Activated CD4-positive, alpha-beta T cell treated with anti-CD3 and anti-CD28 coated beads, Interleukin-2, amount 10 ng/mL, durations not matched to agents 7 days and 5 days (primary cell): ENCODE data around the gene CSTF3. TPM values are rescaled to one million over a fixed set of nuclear protein-coding genes. Genes with fewer than 3 reads are reported as not detected.

ENCODE experiments used
- CTCF ChIA-PET: fragments of 350-600 bp; sonication (Branson Sonifier 250); formaldehyde crosslinking; loops from one replicate; lab custom pipeline; 2021; ENCODE audit warnings: antibody characterized with exemption; lab: Charles Lee
- POLR2A ChIA-PET: fragments of 350-600 bp; sonication (Branson Sonifier 250); formaldehyde crosslinking; loops from one replicate; lab custom pipeline; 2021; ENCODE audit warnings: antibody characterized with exemption; lab: Charles Lee
- DNase-seq: peaks from one replicate; pipeline ENCODE4 v3.0.0-alpha.2; 2020
- H3K27ac Mint-ChIP-seq: one replicate; pipeline ENCODE4 v1.8.0; 2021; ENCODE audit warnings: mild to moderate bottlenecking, moderate library complexity, mixed read lengths
- H3K27me3 Mint-ChIP-seq: one replicate; pipeline ENCODE4 v1.8.0; 2021; ENCODE audit warnings: mixed read lengths
- H3K36me3 Mint-ChIP-seq: one replicate; pipeline ENCODE4 v1.8.0; 2021; ENCODE audit warnings: low read depth, mixed read lengths
- H3K4me1 Mint-ChIP-seq: one replicate; pipeline ENCODE4 v1.8.0; 2021; ENCODE audit warnings: mixed read lengths
- H3K4me3 Mint-ChIP-seq: one replicate; pipeline ENCODE4 v1.8.0; 2021; ENCODE audit warnings: mild to moderate bottlenecking, moderate library complexity, mixed read lengths
- H3K9me3 Mint-ChIP-seq: one replicate; pipeline ENCODE4 v1.8.0; 2021; ENCODE audit warnings: mixed read lengths
- total RNA-seq, 2 experiments: library from RNA; stranded (reverse); gene quantifications; one replicate each; pipeline ENCODE4 v1.2.3, GENCODE V29; 2021

CSTF3 gene
- total RNA-seq, 2 experiments from 2014 or later, result 25.3 to 29.2 TPM

DNA sequence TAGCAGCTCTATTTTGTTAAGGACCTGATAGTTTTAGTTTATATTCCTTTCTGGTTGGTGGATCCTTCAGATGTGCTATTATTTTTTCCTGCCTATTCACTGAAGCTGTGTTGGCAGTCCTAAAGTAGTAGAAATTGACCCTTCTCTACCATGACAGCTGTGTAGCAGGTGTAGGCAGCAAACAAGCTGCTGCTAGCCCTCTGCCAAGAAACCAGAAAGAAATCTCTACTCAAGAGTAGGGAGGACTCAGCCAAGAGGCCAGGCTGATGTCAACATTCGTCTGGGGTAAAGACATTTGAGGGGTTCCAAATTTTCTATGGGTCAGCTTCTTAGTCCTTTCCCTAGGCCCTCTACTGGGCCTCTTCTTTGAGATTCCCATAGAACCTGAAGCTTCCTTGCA is 51.2 kb downstream of the CSTF3 start:
- H3K27ac Mint-ChIP-seq, result no peak overlapping the region
- H3K27me3 Mint-ChIP-seq, result no peaks in the 10 kb centered on the region
- DNase-seq, result no peak
- H3K36me3 Mint-ChIP-seq, result peaks cover 8% of the 10 kb centered on the region
- no peaks in the 10 kb centered on the region for H3K9me3 Mint-ChIP-seq
- ChIA-PET CTCF (interaction anchor here (1.0 kb wide), 1 partner anchor 32 kb away, joined by 3 read pairs; no protein-coding TSS in a partner anchor), POLR2A (no interaction called here)
- no peaks in the 10 kb centered on the region for H3K4me1 Mint-ChIP-seq
- H3K4me3 Mint-ChIP-seq, result no peak overlapping the region

- H3K4me3 Mint-ChIP-seq, result no peak overlapping the region
- ChIA-PET POLR2A (no interaction called here), CTCF (interaction anchor here (1.4 kb wide), 1 partner anchor 17 kb away, joined by 6 read pairs; no protein-coding TSS in a partner anchor)
These were observed 51.9 kb downstream of the CSTF3 start for GRCh38 chr11:33109294-33109895.

DNA sequence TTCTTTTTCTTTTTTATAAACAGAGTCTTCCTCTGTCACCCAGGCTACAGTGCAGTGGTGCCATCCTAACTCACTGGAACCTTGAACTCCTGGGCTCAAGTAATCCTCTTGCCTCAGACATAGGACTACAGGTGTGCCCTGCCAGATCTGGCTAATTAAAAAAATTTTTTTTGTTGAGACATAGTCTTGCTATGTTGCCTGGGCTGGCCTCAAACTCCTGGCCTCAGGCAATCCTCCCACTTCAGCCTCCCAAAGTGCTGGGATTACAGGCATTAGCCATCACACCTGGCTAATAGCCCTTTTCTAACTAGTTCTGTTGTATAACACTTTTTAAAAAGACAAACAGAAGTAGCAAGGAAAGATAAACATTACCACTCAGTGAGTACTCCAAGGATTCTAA is 57.4 kb downstream of the CSTF3 start:
- CTCF ChIA-PET, result interaction anchor here (2.0 kb wide), 1 partner anchor 16 kb away, joined by 6 read pairs; no protein-coding TSS in a partner anchor
- Mint-ChIP-seq H3K27ac (no peak overlapping the region), H3K27me3 (no peaks in the 10 kb centered on the region), H3K36me3 (peaks cover 33% of the 10 kb centered on the region), H3K9me3 (no peaks in the 10 kb centered on the region), H3K4me1 (no peaks in the 10 kb centered on the region), H3K4me3 (no peak overlapping the region)
- POLR2A ChIA-PET, result no interaction called here
- DNase-seq, result no peak

More at GRCh38 chr11:33109294-33109895, 51.9 kb downstream of the CSTF3 start:
- no peaks in the 10 kb centered on the region for H3K4me1 Mint-ChIP-seq
- peaks cover 11% of the 10 kb centered on the region for H3K36me3 Mint-ChIP-seq
- H3K27me3 Mint-ChIP-seq, result no peaks in the 10 kb centered on the region
- DNase-seq, result no peak
- no peaks in the 10 kb centered on the region for H3K9me3 Mint-ChIP-seq
- H3K27ac Mint-ChIP-seq, result no peak overlapping the region

GRCh38 chr11:33094157-33094556 is 67.1 kb downstream of the CSTF3 start:
- ChIA-PET POLR2A (no interaction called here), CTCF (no interaction called here)
- no peak for DNase-seq
- Mint-ChIP-seq H3K27me3 (no peaks in the 10 kb centered on the region), H3K9me3 (no peaks in the 10 kb centered on the region), H3K4me3 (no peak overlapping the region), H3K27ac (no peak overlapping the region), H3K36me3 (peaks cover 39% of the 10 kb centered on the region), H3K4me1 (no peaks in the 10 kb centered on the region)

- CTCF ChIA-PET, result interaction anchor here (0.6 kb wide), 1 partner anchor 177 kb away, joined by 5 read pairs; no protein-coding TSS in a partner anchor
These were observed 71.5 kb downstream of the CSTF3 start for GRCh38 chr11:33089776-33090175.

GRCh38 chr11:33086017-33086416 is 75.3 kb downstream of the CSTF3 start:
- Mint-ChIP-seq H3K9me3 (no peaks in the 10 kb centered on the region), H3K4me1 (no peaks in the 10 kb centered on the region), H3K36me3 (peaks cover 40% of the 10 kb centered on the region), H3K27me3 (no peaks in the 10 kb centered on the region), H3K4me3 (no peak overlapping the region), H3K27ac (no peak overlapping the region)
- POLR2A ChIA-PET, result no interaction called here
- CTCF ChIA-PET, result no interaction called here
- DNase-seq, result no peak

More at GRCh38 chr11:33089776-33090175, 71.5 kb downstream of the CSTF3 start:
- POLR2A ChIA-PET, result no interaction called here
- H3K9me3 Mint-ChIP-seq, result no peaks in the 10 kb centered on the region
- peaks cover 34% of the 10 kb centered on the region for H3K36me3 Mint-ChIP-seq
- no peak overlapping the region for H3K27ac Mint-ChIP-seq
- no peaks in the 10 kb centered on the region for H3K27me3 Mint-ChIP-seq
- no peaks in the 10 kb centered on the region for H3K4me1 Mint-ChIP-seq
- H3K4me3 Mint-ChIP-seq, result no peak overlapping the region
- no peak for DNase-seq

- ChIA-PET POLR2A (no interaction called here), CTCF (interaction anchor here (1.1 kb wide), 1 partner anchor 18 kb away, joined by 3 read pairs; no protein-coding TSS in a partner anchor)
- no peak overlapping the region for H3K4me3 Mint-ChIP-seq
- no peak overlapping the region for H3K27ac Mint-ChIP-seq
- peaks cover 30% of the 10 kb centered on the region for H3K36me3 Mint-ChIP-seq
- H3K27me3 Mint-ChIP-seq, result no peaks in the 10 kb centered on the region
- H3K4me1 Mint-ChIP-seq, result no peaks in the 10 kb centered on the region
- H3K9me3 Mint-ChIP-seq, result no peaks in the 10 kb centered on the region
- no peak for DNase-seq
These were observed 77.4 kb downstream of the CSTF3 start for GRCh38 chr11:33083918-33084317.

DNA sequence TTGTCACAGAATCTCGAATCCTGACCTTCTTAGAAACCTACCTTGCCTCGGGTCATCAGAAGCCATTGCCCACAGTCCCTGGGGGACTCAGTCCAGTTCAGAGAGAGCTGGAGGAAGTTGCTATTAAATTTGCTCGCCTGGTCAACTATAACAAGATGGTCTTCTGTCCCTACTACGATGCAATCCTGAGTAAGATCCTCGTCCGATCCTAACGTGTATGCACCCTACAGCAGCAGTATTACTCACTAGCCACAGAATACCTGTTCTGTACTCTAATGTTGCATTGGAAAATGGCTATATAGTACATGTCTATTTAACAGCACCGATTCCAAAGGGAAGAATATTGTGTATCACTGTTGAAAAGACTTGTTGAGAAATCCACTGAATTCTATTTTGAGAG is 88.8 kb downstream of the CSTF3 start:
- Mint-ChIP-seq H3K27ac (no peak overlapping the region), H3K4me1 (no peaks in the 10 kb centered on the region), H3K4me3 (no peak overlapping the region), H3K27me3 (no peaks in the 10 kb centered on the region), H3K9me3 (no peaks in the 10 kb centered on the region), H3K36me3 (peaks cover 43% of the 10 kb centered on the region)
- ChIA-PET POLR2A (no interaction called here), CTCF (interaction anchor here (1.3 kb wide), 1 partner anchor 9 kb away, joined by 3 read pairs; no protein-coding TSS in a partner anchor)
- DNase-seq, result no peak

DNA sequence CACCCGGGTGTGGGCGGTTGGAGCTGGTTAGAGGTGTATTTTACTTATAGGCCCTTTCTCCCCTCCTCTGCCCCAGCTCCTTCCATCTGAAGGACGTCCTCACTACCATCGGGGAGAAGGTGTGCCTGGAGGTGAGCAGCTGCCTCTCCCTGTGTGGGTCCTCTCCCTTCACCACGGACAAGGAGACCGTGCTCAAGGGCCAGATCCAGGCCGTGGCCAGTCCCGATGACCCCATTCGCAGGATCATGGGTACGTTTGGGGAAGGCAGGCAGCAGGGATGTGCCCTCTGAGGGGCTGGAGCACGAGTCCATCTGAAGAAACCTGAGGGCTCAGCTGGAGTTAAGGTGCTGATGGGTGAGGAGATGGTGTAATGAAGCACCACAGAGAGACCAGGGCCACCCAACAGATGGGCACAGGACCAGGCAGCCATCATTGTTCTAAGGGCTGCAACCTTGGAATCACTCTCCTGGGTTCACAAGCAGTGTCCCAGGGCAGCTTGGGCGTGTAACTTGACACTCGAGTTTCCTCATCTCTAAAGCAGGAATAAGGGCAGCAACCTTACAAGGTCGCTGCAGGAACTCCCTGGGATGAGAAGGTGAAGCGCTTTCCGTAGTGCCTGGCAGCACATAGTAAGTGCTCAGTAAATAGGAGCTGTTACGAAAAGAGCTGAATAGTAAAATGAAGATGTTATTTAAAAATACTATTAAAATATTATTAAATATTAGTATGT is 92.5 kb downstream of the CSTF3 start:
- POLR2A ChIA-PET, result no interaction called here
- no peak for DNase-seq
- Mint-ChIP-seq H3K27me3 (no peaks in the 10 kb centered on the region), H3K4me1 (peaks cover 17% of the 10 kb centered on the region), H3K36me3 (peaks cover 26% of the 10 kb centered on the region), H3K27ac (no peak overlapping the region), H3K9me3 (no peaks in the 10 kb centered on the region), H3K4me3 (no peak overlapping the region)
- CTCF ChIA-PET, result interaction anchor here (1.3 to 1.5 kb wide), 2 partner anchors 8 to 14 kb away, joined by 3 read pairs; no protein-coding TSS in a partner anchor

DNA sequence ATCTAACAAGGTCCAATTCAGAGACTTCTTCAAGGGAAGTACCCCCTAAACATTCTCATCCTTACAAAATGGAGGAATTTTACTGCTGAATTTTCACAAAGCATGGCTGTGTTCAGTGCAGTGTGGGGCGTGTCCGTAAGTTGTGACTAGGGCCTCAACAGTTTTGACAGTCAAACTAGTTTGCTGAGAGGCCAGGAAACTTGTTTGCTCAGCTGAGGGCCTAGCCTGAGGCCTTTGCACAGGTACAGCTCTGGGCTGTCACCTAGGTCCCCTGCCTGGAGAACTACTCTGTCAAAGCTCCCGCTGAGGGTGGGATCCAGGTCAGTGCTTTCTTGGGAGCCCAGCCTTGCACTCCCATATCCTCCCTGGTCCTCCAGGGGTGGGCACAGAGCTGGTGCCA is 94.0 kb downstream of the CSTF3 start:
- no peak for DNase-seq
- Mint-ChIP-seq H3K4me3 (no peak overlapping the region), H3K27ac (no peak overlapping the region), H3K27me3 (no peaks in the 10 kb centered on the region), H3K9me3 (no peaks in the 10 kb centered on the region), H3K36me3 (peaks cover 28% of the 10 kb centered on the region), H3K4me1 (peaks cover 32% of the 10 kb centered on the region)
- CTCF ChIA-PET, result no interaction called here
- POLR2A ChIA-PET, result no interaction called here

- ChIA-PET CTCF (interaction anchor here (0.6 to 4.2 kb wide), 17 partner anchors 10 to 171 kb away, joined by 3 to 24 read pairs (median 4); partner anchors contain the start of gene TCP11L1), POLR2A (no interaction called here)
- peaks cover 24% of the 10 kb centered on the region for H3K36me3 Mint-ChIP-seq
- DNase-seq, result peak; percentile 76
- no peaks in the 10 kb centered on the region for H3K27me3 Mint-ChIP-seq
- H3K4me3 Mint-ChIP-seq, result no peak overlapping the region
- no peaks in the 10 kb centered on the region for H3K9me3 Mint-ChIP-seq
- H3K4me1 Mint-ChIP-seq, result peaks cover 36% of the 10 kb centered on the region
- no peak overlapping the region for H3K27ac Mint-ChIP-seq
These were observed 95.7 kb downstream of the CSTF3 start for GRCh38 chr11:33065445-33066178.

- Mint-ChIP-seq H3K36me3 (peaks cover 28% of the 10 kb centered on the region), H3K27ac (no peak overlapping the region), H3K9me3 (no peaks in the 10 kb centered on the region), H3K4me3 (no peak overlapping the region), H3K4me1 (peaks cover 40% of the 10 kb centered on the region), H3K27me3 (no peaks in the 10 kb centered on the region)
- ChIA-PET POLR2A (interaction anchor here (0.7 kb wide), 1 partner anchor 30 kb away, joined by 3 read pairs; no protein-coding TSS in a partner anchor), CTCF (interaction anchor here (0.6 to 4.2 kb wide), 15 partner anchors 9 to 170 kb away, joined by 3 to 24 read pairs (median 4); partner anchors contain the start of gene TCP11L1)
- no peak for DNase-seq
These were observed 96.4 kb downstream of the CSTF3 start for GRCh38 chr11:33064866-33065265.
